ENCODE data around the gene GRAMD1C. TPM values are rescaled to one million over a fixed set of nuclear protein-coding genes. Genes with fewer than 3 reads are reported as not detected.
A peak's percentile ranks its signal among the peaks of the same experiment; 100 is the strongest.

GRAMD1C gene
- total RNA-seq (1 to 10 TPM in 2 of 4 donors, under 1 TPM in 2; 0.27 to 3.6 (median 0.95) TPM), polyA plus RNA-seq (10 to 100 TPM in 1 of 3 donors, 1 to 10 TPM in 2; 4.9 to 12.3 (median 5.4) TPM)

DNA sequence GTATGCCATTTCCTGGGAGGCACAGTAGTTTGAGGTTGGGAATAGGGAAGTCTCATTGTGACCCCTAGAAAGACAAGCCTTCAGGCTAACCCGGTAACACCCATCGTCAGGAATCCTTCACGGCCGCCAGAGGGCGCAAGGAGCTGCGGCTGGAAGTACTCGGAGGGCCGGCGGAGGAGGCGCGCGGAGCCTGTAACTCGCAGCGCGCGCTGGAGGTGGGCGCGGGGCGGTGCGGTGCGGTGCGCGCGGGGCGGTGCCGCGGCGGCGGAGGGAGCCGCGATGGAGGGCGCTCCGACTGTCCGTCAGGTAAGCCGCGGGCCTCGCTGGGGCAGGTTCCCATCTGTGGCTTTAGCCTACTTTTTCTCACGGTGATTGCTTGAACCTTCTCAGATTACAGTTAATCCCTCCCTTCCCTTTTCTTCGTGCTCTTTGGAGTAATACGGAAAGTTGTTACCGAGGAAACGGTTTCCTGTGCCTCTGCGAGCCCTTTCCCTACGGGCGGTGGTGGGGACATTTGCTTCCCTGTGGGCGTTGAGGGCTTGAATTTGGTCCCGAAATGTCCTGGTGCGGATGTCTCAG lies at the start of gene GRAMD1C:
Gene GRAMD1C (plus strand): TSS at position 158 of the 579 bp plus-strand sequence. CDS start 122 bp downstream, at position 280.
- Histone ChIP-seq H3K4me1 (peaks cover 0 to 9% (median 0%) of the 10 kb centered on the region in 4 donors), H3K27ac (peak within 1 kb of the TSS in 2 of 4 donors; percentile 22 to 42), H3K4me3 (peak within 1 kb of the TSS; percentile 10 to 53 (median 49)), H3K9me3 (no peaks in the 10 kb centered on the region), H3K27me3 (no peaks in the 10 kb centered on the region), H3K36me3 (no peaks in the 10 kb centered on the region)
- TF ChIP-seq EP300 (IDR thresholded peaks at IDR 0.05) (no peak), POLR2A (IDR thresholded peaks at IDR 0.05) (no peak)
- TF ChIP-seq, protein P1, sequence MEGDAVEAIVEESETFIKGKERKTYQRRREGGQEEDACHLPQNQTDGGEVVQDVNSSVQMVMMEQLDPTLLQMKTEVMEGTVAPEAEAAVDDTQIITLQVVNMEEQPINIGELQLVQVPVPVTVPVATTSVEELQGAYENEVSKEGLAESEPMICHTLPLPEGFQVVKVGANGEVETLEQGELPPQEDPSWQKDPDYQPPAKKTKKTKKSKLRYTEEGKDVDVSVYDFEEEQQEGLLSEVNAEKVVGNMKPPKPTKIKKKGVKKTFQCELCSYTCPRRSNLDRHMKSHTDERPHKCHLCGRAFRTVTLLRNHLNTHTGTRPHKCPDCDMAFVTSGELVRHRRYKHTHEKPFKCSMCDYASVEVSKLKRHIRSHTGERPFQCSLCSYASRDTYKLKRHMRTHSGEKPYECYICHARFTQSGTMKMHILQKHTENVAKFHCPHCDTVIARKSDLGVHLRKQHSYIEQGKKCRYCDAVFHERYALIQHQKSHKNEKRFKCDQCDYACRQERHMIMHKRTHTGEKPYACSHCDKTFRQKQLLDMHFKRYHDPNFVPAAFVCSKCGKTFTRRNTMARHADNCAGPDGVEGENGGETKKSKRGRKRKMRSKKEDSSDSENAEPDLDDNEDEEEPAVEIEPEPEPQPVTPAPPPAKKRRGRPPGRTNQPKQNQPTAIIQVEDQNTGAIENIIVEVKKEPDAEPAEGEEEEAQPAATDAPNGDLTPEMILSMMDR (IDR thresholded peaks at IDR 0.05) = peak; percentile 42 to 77 (median 56)
- peak; percentile 91 for DNase-seq
- 1% methylated on average over 48 of the region's 48 CpGs for WGBS, 2 donors
- intact Hi-C loops (cut with DNase I) = loop anchor here (2.0 kb wide), 1 partner anchor 102 kb away; no protein-coding TSS in a partner anchor

DNA sequence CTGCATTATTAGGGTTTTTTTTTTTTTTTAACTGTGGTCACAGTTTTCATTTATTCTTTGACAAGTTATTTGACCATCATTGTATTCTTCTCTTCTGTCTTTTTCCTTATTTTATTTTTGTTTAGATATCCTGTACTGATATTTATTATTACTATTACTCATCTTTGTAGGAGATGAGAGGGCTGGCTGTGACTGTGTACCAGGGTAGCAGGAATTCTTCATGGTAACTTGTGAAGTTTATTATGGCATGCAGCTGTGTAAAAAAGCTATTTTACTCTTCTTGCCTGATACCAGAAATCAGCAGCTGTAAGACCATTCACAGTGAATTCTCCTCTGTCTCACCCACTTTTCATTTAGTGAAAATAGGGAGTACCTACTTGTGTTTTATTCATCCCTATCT lies 47.2 kb upstream of the GRAMD1C start:
- H3K36me3 ChIP-seq = peaks cover 9 to 84% (median 28%) of the 10 kb centered on the region in 4 donors
- no peak overlapping the region for H3K4me3 ChIP-seq
- TF ChIP-seq POLR2A (IDR thresholded peaks at IDR 0.05) (no peak), EP300 (IDR thresholded peaks at IDR 0.05) (no peak), POLR2AphosphoS5 (IDR thresholded peaks at IDR 0.05) (no peak)
- TF ChIP-seq, protein P1 (IDR thresholded peaks at IDR 0.05) = no peak
- no peak for DNase-seq
- no peaks in the 10 kb centered on the region for H3K9me3 ChIP-seq
- intact Hi-C loops (cut with DNase I) = loop anchor here (10.0 kb wide), 1 partner anchor 57 kb away; no protein-coding TSS in a partner anchor
- H3K27me3 ChIP-seq = no peaks in the 10 kb centered on the region
- H3K27ac ChIP-seq = no peak overlapping the region
- no peaks in the 10 kb centered on the region for H3K4me1 ChIP-seq

DNA sequence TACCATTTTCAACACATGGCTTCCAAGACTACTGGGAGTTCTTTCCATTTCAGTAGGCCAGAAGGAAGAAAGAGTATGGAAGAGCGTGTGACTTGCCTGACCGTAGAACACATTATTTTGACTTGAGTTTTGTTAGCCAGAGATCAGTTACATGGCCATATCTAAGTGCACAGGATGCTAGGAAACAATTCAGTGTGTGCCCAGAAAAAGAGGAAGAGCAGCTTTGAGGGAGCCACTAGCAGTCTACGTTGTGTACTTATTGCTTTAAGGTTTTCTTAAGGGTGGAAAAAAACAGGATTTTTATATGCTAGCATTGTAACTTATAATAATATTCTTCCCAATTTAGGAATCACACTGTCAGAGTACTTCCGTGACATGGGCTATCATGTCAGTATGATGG lies 44.1 kb upstream of the GRAMD1C start:
- DNase-seq = no peak
- Histone ChIP-seq H3K36me3 (peaks cover 9 to 84% (median 13%) of the 10 kb centered on the region in 4 donors), H3K4me1 (no peaks in the 10 kb centered on the region), H3K9me3 (no peaks in the 10 kb centered on the region), H3K27me3 (no peaks in the 10 kb centered on the region), H3K4me3 (no peak overlapping the region), H3K27ac (no peak overlapping the region)
- intact Hi-C loops (cut with DNase I) = loop anchor here (10.0 kb wide), 1 partner anchor 60 kb away; no protein-coding TSS in a partner anchor
- 89 to 94% methylated on average over 4 of the region's 4 CpGs for WGBS, 2 donors
- TF ChIP-seq, protein P1 (IDR thresholded peaks at IDR 0.05) = no peak
- TF ChIP-seq EP300 (IDR thresholded peaks at IDR 0.05) (no peak), POLR2AphosphoS5 (IDR thresholded peaks at IDR 0.05) (no peak), POLR2A (IDR thresholded peaks at IDR 0.05) (no peak)

DNA sequence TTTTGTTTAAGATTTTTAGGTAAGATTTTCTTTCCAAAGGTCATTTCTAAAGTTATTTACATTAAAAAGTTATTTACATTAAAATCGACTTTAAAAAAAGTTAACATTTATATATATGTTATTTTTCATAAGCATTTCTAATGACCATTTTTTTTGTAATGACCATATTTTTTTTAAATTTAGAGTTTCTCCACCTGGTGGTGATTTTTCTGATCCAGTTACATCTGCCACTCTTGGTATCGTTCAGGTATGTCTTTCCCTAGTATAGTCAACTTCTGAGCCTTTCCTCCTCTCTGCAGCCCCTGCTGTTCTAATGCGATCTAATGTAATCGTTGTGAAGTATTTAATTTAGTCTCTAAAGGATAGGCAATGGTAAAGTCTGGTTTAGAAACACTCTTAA lies 42.9 kb upstream of the GRAMD1C start:
- intact Hi-C loops (cut with DNase I) = loop anchor here (10.0 kb wide), 1 partner anchor 61 kb away; no protein-coding TSS in a partner anchor
- no peak for DNase-seq

More for the DNA sequence above, 42.9 kb upstream of the GRAMD1C start:
- Histone ChIP-seq H3K27me3 (no peaks in the 10 kb centered on the region), H3K4me3 (no peak overlapping the region), H3K9me3 (no peaks in the 10 kb centered on the region), H3K36me3 (peaks cover 9 to 83% (median 16%) of the 10 kb centered on the region in 4 donors), H3K27ac (no peak overlapping the region), H3K4me1 (no peaks in the 10 kb centered on the region)
- TF ChIP-seq EP300 (IDR thresholded peaks at IDR 0.05) (no peak), POLR2A (IDR thresholded peaks at IDR 0.05) (no peak), POLR2AphosphoS5 (IDR thresholded peaks at IDR 0.05) (no peak)
- TF ChIP-seq, protein P1 (IDR thresholded peaks at IDR 0.05) = no peak
- WGBS, 2 donors = 83 to 89% methylated on average over 4 of the region's 4 CpGs

Data from sigmoid colon (tissue), 7 donors.